Inferior parietal cortex (tissue), 1 donor: ENCODE measurements around the gene FAM180A.

ENCODE experiments used
- DNase-seq: peaks from one replicate; pipeline ENCODE4 v3.0.0-alpha.2; 2016; ENCODE audit errors: extremely low spot score

The FAM180A gene

DNA sequence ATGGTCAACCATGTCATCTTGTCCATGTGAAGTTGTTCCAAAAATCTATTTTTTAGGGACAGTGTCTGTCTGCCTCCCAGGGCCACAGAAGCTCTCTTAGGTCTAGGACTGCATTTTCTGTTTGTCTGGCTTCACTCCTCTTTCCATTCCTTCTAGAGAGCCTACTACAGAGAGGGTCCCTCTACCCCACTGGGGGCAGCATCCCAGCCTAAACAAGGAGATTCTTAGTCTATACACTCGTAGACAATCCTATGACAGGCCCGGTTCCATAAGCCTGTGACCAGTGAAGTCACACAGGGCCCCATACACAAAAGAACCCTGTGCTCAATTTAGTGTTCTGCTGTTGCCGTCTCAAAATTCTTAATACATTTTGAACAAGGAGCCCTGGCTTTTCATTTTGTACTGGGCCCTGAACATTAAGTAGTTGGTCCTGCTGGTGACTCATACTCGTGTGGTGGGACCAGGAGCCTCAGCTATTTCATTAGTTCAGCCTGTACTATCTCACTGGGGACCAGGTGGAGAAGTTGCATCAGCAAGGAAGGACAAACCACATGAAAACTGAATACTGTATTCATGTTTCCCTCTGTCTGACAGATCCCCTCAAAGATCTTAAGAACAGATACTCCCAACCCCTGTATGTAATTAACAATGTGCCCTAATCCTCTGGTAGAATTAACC lies 23.5 kb upstream of the FAM180A start:
- DNase-seq, result no peak

DNA sequence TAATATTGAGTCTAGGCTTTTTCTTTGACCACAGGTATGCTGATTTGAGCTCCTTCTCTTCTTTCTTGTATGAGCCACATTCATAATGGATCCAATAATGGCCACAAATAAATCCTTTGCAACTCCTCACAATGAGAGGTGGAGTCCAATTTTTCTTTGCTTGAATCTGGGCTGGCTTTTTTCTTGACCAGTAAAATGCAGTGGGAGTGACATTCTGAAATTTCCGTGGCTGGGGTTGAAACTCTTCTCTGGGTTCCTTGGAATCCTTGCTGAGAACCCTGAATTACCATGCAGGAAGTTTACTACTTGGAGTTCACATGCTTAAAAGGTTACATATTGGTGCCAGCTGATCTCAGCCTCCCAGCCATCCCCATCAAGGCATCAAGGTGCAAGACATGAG lies 22.4 kb upstream of the FAM180A start:
- no peak for DNase-seq

DNA sequence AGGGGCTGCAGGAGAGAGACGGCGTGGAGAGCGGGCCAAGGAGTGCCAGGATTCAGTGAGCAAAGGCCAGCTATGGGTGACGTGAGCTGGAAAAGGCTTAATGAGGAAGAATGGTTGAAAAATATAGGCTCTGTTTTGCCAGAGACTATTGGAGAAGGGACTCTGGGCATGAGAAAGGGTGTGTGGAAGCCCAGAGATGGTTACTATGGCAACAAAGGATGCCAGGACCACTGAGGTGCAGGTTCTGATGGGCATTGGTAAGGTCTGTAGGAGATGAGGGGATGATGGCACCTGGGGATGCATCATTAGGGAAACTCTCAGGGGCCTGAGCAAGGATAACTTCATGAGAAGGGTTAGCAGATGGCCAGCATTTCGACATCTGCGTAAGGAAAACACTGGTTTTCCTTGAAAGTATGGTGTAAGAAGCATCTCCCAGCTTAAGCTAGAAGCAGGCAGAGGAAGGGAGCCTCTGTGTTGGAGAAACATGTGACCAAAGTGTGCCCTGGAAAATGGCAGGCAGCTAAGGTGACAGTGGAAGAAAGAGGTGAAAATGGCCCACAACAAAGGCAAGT lies 21.6 kb upstream of the FAM180A start:
- no peak for DNase-seq

DNA sequence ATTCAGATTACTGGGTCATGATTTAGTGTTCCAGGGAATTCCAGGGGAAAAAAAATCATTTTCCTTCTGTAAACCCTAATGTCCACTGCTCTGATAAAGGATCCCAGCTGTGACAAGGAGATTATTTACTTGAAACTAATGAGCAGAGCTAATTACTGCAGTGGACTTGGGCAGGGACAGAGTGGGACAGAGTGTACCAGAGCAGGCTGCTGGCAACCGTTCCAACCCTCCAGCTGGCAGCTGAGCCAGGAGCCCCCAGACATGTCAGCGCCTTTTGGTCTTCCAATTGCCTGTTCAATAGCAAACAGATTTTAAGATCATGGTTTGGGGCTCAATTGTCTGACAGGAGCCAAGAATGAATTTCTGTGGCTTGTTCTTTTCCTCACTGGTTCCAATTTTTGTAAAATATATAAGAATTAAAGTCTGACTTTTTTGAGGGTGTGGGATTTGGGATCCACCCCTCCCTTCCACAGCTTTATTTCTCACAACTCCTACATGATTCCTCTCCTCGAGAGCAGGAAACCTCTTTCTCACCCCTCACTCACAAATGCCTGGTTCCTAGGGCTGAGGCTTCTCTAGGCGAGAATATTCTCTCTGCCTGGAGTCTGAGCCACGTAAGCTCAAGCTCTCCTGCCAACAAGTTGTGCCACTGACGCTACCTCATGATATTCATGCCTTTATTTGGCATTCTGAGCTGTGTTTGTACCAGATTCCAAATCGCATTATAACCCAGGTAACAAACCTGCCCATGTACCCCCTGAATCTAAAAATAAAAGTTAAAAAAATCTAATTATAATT lies 20.6 kb upstream of the FAM180A start:
- DNase-seq, result no peak

DNA sequence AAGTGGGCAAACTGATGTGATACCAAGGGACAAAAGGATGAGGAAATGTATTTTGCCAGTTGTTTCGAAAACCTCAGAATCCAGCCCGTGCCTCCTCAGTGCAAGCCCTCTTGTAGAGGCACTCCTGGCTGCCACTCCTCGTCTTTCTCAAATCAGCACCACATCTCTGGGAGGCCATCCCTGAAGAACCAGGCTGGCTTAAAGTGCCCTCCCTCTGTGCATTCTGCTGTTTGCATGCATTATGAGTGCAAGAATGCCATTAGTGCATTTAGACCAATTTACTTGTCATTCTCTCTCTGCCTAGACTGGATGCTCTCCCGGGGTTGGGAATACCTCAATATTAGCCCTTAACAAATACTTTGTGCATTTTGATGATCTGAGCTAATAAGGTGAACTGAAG lies 19.9 kb upstream of the FAM180A start:
- DNase-seq, result no peak

DNA sequence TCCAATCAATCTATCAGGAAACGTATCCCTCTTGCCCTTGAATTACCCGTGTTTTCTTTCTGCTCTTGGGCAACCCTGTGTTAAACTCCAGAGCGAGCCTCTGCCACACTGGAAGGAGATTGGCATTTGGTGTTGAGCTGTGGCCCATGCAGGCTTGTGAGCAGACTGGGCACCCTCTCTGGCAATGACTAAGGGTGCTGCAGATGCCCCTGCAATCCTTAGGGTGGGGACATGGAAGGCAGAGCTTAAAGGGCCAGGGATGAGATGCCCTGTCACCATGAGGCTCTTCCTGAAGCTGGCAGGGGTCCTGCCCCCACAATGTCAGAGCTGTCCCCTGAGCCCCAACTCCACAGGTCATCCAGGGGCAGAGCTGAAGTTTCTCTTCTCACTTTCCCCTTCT lies 19.5 kb upstream of the FAM180A start:
- DNase-seq, result no peak

DNA sequence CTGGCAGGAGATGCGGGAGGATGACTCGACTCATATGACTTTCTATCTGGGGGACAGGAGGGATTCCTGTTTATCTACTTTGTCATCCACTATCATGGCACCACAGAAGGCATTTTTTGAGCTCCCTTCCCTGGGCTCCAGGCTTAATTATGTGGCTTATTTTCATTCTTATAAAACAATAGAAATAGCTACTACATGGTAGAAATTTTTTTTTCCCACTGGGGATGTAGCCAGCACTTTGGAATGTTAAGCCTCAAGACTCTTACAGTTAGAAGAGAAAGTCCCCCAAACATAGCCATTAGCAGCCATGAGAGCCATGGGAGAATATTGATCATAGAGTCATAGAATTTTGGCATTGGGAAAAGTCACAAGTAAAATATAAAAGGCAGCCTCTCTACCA lies 14.6 kb upstream of the FAM180A start:
- no peak for DNase-seq

DNA sequence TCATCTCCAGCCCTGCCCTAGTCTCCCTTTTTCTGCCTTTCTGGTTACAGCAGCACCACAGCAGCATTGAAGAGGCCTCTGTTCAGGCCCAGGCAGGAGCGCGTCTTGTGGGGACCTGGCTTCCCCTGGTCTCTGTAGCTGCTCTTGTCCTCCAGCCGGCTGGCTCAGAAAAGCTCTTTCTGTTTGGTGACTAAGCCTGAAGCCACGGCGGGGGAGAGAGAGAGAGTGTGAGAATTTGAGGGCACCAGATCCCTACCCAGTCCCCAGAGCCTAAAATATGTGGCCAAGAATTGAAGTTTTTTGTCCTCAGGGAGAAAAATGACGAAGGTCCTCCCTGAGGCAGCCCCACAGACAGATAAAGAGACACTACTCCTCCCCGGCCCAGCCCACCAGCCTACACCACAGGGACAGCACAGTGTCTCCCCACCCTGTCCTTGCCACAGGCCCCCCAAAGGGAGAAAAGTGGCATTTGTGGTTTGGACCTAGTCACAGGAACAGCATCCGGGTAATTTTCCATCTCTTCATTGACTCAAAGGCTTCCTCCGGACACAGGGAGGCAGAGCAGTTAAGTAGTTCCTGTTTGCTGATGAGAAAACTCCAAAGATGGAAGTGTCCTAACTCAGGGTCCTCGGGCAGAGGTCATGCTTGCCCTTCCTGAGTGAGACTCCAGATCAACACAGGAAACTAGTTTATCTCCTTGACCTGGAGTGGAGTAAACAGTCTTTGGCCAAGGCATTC lies 13.3 kb upstream of the FAM180A start:
- DNase-seq, result no peak

DNA sequence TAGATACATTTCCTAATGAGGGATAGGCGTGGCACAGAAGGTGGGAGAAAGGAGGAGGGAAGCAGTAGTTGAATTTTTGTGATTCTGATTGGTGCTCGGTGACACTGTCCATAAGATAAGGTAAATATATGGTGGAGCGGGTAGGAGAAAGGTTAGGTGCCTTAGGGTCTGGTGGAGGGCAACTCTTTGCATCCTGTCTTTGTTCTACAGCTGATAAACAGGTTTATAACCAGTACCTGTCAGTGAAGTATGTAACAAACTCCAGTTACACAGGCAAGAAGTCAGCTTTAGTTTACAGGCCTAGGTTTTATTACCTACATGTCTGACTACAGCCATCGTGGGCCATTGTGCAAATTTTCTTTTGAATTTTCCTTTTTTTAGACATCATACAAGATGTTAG lies 10.9 kb upstream of the FAM180A start:
- no peak for DNase-seq

DNA sequence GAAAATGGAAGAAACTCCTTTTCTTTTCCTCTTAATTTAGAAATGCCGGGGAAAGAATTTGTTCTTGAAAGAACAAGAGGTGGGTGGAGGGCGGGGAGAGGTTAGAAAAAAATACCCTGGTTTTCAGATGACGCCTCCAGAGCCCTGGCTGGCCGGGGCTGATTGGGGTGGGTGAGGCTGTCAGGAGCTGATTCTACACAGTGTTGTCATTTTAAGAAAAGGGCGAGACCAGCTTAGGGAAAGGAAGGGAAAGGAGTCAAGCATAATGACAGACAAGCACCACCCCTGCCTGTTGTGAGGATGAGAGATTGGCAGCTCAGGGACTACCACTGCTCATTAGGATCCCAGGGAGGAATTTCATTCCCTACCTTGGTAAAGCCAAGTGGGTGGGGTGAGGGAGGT lies 9.9 kb upstream of the FAM180A start:
- DNase-seq, result no peak

DNA sequence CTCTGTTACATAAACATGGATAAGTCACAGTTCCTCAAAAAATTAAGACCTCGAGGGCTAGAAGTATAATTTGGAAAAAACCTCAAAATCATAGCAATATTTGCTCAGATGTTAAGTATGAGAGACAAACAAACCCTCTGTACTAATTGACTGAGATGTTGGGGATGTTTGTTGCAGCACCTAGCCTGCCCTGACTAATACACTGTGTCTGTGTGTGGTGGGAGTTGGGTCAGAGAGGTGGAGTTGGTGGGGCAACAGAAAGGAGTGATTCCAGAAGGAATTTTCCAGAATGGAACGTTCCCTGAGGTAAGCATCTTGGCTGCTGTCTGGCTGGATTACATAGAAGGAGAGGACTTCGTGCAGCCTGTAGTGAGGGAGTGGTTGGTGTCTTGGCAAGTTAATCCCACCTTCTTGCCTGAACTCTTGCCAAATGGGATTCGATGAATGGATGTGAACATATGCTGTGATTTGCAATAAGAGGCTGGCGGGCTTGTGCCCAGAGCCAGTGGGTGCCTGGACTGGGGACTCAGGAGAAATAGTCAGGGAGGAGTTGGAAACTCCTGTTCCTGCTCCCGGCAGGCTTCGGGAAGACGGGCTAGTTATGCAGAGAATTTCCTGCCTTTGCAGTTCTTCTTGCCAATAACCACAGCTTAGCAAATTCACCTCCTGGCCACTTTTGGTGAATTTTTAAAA lies 9.3 kb upstream of the FAM180A start:
- DNase-seq, result peak; percentile 13

DNA sequence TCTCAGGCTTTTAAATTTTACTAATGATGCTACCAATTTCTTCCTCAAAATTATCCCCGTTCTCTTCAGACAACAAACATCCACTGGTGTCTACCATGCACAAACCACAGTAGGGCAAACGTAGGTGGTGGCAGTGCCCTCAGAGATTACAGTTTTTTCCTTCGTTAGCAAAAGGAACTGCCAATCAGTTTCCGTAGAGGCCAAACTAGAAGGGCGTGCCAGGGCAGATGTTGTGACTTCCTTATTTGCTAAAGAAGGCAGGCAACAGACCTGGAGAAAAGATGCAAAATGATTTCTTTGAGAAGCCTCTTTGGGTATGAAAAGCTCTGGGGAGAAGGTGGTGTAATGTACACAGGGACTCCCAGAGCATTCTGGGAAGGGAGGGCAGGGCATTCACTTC lies 7.6 kb upstream of the FAM180A start:
- DNase-seq, result no peak

DNA sequence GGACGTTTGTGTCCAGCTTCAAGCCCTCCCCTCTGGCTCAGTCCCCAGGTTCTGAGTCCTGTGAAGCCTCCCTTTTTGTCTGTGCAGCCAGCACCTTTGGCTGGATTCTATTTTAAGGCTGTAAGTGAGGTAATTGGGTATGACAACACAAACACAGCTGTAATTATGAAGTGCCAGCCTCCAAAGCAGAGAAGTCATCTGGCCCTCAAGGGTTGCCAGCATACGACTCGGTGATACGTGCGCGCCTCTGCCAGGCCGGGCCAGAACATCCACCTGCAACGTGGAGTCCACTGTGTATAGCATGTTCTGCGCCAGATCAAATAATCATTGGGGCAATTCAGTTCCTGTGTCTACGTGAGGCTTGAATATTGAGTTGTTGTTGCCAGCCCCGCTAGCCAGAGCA lies 6.7 kb upstream of the FAM180A start:
- DNase-seq, result no peak

DNA sequence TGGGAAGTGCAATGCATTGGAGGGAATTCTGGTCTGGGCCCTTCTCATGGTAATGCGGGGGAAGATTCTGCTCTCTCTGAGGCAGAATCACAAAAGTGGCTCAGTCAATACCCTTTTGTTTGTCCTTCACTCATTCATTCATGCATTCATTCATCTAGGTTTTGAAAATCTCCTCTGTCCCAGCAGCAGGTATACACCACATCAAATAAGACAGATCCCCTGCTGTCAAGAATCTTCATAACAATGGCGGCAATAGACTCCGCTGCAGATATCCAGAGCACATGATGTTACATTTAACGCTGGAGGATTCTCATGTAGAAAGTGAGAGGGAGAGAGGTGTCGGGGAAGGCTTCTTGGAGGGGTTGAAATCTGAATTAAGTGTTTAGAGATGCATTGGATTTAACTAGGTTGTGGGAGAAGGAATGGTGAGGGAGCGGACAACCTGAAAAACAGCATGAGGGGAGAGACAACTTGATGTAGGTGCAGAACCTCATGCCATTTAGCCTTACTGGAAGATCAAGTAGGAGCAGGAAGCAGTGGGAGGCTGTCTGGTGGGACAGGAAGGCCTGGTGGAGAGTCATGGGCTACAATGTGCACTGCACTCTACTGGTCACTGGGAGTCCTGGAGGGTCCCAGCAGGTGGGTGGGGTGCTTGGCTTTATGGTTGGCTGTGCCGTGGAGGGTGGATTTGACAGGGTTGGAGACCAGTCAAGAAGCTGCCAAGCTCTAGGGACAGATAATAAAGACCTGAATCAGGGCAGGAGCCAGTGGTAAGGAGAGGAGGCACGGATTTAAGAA lies 5.2 kb upstream of the FAM180A start:
- no peak for DNase-seq

DNA sequence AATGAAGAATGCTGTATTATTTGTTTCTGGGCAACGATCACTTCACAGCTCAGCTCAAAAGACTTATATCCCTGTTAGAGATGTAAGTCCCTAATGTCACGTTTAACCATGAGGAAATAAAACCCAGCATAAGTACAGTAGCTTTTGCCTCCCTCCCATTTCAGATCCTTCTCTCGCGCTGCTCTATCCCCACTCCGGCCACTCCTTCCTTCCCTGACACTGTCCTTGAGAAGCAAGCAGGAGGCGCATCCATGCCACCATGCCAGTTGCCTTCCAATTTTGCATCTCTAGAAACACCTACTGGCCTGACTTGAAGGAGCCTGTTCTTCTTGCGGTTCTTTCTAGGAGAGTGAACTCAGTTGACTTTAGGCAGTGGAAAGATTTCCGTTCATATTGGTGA lies 1.2 kb downstream of the FAM180A start:
- no peak for DNase-seq

DNA sequence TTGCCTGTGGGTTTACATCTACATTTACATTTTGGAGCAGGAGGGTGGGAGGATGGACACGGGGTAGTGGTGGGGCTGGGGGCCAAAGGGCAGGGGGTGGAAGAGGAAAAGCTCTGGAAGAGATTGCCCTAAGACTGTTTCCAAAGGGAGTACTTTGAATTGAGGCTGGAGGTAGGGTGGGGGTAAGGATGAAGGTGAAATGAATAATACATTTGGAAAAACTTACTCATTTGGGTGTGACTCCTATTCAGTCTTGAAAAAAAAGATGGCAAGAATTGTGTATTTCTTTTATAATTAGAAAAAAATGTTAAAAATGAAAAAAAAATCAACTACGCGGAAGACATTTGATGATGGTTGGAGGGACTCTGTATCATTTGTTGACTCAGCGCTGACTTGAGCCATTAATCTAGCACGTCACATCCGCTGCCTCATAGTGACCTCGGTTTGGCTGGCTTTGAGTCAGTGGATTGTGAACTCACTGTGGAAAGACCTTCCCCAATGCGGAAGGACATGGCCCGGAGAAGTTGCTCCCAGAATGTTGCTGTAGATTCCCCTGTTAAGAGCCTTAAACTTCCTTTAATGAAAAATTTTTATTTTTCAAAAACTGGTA lies 2.8 kb downstream of the FAM180A start:
- no peak for DNase-seq

DNA sequence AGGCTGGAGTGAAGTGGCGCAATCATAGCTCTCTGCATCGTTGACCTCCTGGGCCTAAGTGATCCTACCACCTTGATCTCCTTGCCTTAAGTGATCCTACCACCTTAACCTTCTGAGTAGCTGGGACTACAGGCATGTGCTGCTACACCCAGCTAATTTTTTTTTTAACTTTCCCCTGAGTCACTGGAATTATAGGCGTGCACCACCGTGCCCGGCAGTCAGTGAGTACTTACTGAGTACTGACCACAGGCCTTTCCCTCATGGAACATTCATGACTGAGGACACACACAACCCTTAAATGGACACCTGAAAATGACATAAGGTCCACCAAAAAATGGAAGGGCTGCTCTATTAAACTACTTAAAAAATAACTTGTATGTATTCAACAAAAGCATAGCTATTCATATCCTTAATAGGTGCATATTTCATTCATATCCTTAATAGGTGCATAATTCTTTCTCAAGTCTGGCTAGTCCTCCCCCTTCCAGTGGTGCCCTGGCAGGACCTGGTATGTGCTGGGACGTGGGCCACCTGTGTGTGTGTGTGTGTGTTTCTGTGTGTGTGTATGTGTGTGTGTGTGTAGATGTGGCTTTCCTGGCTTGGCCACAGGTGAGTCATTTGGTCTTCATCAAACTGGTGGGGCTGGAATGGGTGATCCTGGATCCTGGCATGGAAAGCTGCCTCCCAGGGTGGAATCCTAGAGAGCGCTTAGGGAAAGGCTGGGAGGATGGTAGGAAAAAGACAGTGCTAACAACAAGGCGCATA lies 3.5 kb downstream of the FAM180A start:
- no peak for DNase-seq

DNA sequence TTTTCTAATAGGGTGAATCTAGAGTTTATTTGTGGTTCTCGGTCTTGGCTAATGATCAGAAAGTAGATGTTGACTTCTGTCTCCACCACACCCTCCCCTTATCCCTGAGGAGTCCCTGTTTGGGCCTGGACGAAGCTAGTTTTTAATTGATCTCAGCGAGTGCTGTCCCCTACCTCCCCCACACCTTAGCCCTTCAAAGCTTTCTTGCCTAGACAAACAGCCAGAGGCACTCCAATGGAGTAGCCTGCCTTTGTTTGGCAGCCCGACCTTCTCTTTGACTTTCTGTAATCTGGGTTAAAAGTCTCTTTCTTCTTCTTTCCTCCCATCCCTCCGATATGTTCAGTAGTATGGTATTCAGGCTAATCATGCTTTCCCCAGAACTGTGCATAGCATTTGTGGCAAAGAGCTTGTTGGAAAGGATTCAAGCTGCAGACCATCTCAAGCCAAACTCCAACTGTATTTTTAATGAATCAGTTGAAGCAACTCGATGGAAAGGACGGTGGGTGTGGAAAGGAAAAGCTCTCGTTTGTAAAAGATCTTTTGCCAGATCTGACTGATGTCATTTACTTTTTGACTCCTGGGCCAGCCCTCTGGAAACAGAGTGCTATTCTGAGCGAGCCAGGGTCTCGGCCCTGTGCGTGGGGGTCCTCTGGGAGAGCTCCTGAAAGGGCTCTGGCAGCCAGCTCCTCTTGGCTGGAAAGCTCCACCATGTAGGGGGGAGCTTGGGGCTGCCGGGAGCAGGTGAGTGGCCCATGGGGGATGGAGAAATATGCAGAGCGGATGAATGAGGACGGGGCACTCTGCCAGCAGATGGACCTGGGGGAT lies 4.5 kb downstream of the FAM180A start:
- no peak for DNase-seq

DNA sequence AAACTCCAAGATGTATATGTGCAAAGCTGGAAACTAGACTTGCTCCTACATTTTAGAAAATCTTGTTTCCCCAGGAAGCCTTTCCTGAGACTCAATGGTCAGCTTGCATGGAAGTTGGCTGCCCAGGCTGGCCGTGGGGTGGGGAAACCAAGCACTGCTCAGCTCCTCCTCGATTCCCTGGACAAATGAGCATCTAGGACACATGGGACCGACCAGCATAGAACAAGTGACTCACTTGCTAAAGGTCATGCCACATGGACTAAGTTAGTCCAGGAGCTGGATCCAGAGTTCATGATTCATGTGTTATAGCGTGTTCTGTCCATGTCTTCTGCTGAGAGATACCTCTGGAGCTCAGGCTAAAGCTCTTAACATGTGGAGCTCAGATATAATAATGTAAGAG lies 6.2 kb downstream of the FAM180A start:
- DNase-seq, result no peak
